Measurements from ENCODE around the gene VAV3.

The VAV3 gene

GRCh38 chr1:107795441-107795840, 169.5 kb downstream of the VAV3 start:
- H3K4me3 ChIP-seq (ENCODE audit: low read depth, low read length) = no peak overlapping the region
- no peak for TF ChIP-seq CTCF (conservative IDR thresholded peaks at IDR 0.05; ENCODE audit: low read depth, low read length)
- no peak for DNase-seq (ENCODE audit: low read depth)

- DNase-seq (ENCODE audit: low read depth) = no peak
- TF ChIP-seq CTCF (conservative IDR thresholded peaks at IDR 0.05; ENCODE audit: low read depth, low read length) = no peak
Measured at GRCh38 chr1:107794571-107794970, 170.4 kb downstream of the VAV3 start.

GRCh38 chr1:107793896-107794453, 171.0 kb downstream of the VAV3 start:
- H3K4me3 ChIP-seq (ENCODE audit: low read depth, low read length) = no peak overlapping the region
- DNase-seq (ENCODE audit: low read depth) = no peak
- TF ChIP-seq CTCF (conservative IDR thresholded peaks at IDR 0.05; ENCODE audit: low read depth, low read length) = no peak

More at GRCh38 chr1:107794571-107794970, 170.4 kb downstream of the VAV3 start:
- no peak overlapping the region for H3K4me3 ChIP-seq (ENCODE audit: low read depth, low read length)

GRCh38 chr1:107791348-107791747, 173.6 kb downstream of the VAV3 start:
- TF ChIP-seq CTCF (conservative IDR thresholded peaks at IDR 0.05; ENCODE audit: low read depth, low read length) = no peak
- no peak for DNase-seq (ENCODE audit: low read depth)
- H3K4me3 ChIP-seq (ENCODE audit: low read depth, low read length) = no peak overlapping the region

GRCh38 chr1:107789817-107790524, 175.0 kb downstream of the VAV3 start:
- no peak overlapping the region for H3K4me3 ChIP-seq (ENCODE audit: low read depth, low read length)
- TF ChIP-seq CTCF (conservative IDR thresholded peaks at IDR 0.05; ENCODE audit: low read depth, low read length) = no peak
- DNase-seq (ENCODE audit: low read depth) = no peak

- DNase-seq (ENCODE audit: low read depth) = peak; percentile 46
- H3K4me3 ChIP-seq (ENCODE audit: low read depth, low read length) = no peak overlapping the region
- TF ChIP-seq CTCF (conservative IDR thresholded peaks at IDR 0.05; ENCODE audit: low read depth, low read length) = no peak
Measured at GRCh38 chr1:107788206-107789202, 176.5 kb downstream of the VAV3 start.
